GM23338 (cell line): ENCODE measurements around the gene PRCC. TPM values are rescaled to one million over a fixed set of nuclear protein-coding genes. Genes with fewer than 3 reads are reported as not detected.
A peak's percentile ranks its signal among the peaks of the same experiment; 100 is the strongest.

Experiments used
- ATAC-seq: fragments of 200-7000 bp; cut with Tn5 transposase; 3 replicates; pipeline ENCODE4 v1.9.1; 2020
- DNase-seq: peaks from one replicate; pipeline ENCODE4 v3.0.0-alpha.2; 2015; ENCODE audit warnings: low spot score
- H2AFZ ChIP-seq: fragments of 200-600 bp; sonication (generic); 2 replicates; pipeline ENCODE4 v1.8.0; 2016; ENCODE audit warnings: antibody characterized with exemption, mild to moderate bottlenecking, moderate library complexity
- H3F3A ChIP-seq: fragments of 200-600 bp; sonication (generic); replicated peaks from 2 replicates; pipeline ENCODE4 v1.8.0; 2017; ENCODE audit warnings: antibody characterized with exemption, mixed run types, low read depth
- H3K27ac ChIP-seq: fragments of 200-600 bp; sonication (generic); 2 replicates; pipeline ENCODE4 v1.6.1; 2016; ENCODE audit warnings: low read depth
- H3K27me3 ChIP-seq: fragments of 200-600 bp; sonication (generic); 2 replicates; pipeline ENCODE4 v1.8.0; 2016; ENCODE audit warnings: mild to moderate bottlenecking, mixed run types, moderate library complexity; ENCODE audit not compliant: insufficient read depth
- H3K36me3 ChIP-seq: fragments of 200-600 bp; sonication (generic); 2 replicates; pipeline ENCODE4 v1.8.0; 2016; ENCODE audit warnings: mild to moderate bottlenecking; ENCODE audit not compliant: insufficient read depth
- H3K4me1 ChIP-seq: fragments of 200-600 bp; sonication (generic); 2 replicates; pipeline ENCODE4 v1.8.0; 2016; ENCODE audit warnings: mild to moderate bottlenecking, moderate library complexity; ENCODE audit not compliant: insufficient read depth
- H3K4me2 ChIP-seq: fragments of 200-600 bp; sonication (generic); 2 replicates; pipeline ENCODE4 v1.7.1; 2017; ENCODE audit warnings: mixed run types
- H3K4me3 ChIP-seq: fragments of 200-600 bp; sonication (generic); 2 replicates; pipeline ENCODE4 v1.6.1; 2016; ENCODE audit warnings: mixed run types
- H3K79me2 ChIP-seq: fragments of 200-600 bp; sonication (generic); replicated peaks from 2 replicates; pipeline ENCODE4 v1.8.0; 2017; ENCODE audit warnings: mild to moderate bottlenecking; ENCODE audit not compliant: insufficient read depth
- H3K9me2 ChIP-seq: fragments of 200-600 bp; sonication (generic); 2 replicates; pipeline ENCODE4 v1.8.0; 2017; ENCODE audit not compliant: insufficient read depth
- H4K20me1 ChIP-seq: fragments of 200-600 bp; sonication (generic); replicated peaks from 2 replicates; pipeline ENCODE4 v1.8.0; 2017; ENCODE audit warnings: mild to moderate bottlenecking; ENCODE audit not compliant: insufficient read depth
- H3K27ac Mint-ChIP-seq: 2 replicates; pipeline ENCODE4 v1.8.0; 2020; ENCODE audit warnings: inconsistent platforms, mild to moderate bottlenecking, moderate library complexity, mixed read lengths
- H3K27me3 Mint-ChIP-seq: 3 replicates; pipeline ENCODE4 v1.8.0; 2022; ENCODE audit warnings: low read depth, mild to moderate bottlenecking, moderate library complexity, mixed read lengths, inconsistent platforms; ENCODE audit not compliant: insufficient read depth, poor library complexity
- H3K36me3 Mint-ChIP-seq: 3 replicates; pipeline ENCODE4 v1.8.0; 2021; ENCODE audit warnings: low read depth, mild to moderate bottlenecking, inconsistent platforms, moderate library complexity, mixed read lengths
- H3K4me1 Mint-ChIP-seq: 3 replicates; pipeline ENCODE4 v1.8.0; 2020; ENCODE audit warnings: mild to moderate bottlenecking, inconsistent platforms, mixed read lengths
- H3K4me3 Mint-ChIP-seq: 3 replicates; pipeline ENCODE4 v1.8.0; 2021; ENCODE audit warnings: moderate library complexity, mild to moderate bottlenecking, inconsistent platforms, mixed read lengths
- H3K9me3 Mint-ChIP-seq: 3 replicates; pipeline ENCODE4 v1.8.0; 2020; ENCODE audit warnings: moderate library complexity, mild to moderate bottlenecking, inconsistent platforms, mixed read lengths
- CREB1 ChIP-seq: fragments of 250-450 bp; sonication (Bioruptor Pico); IDR thresholded peaks from 2 replicates; pipeline ENCODE4 v1.5.0; 2020; ENCODE audit warnings: low read depth, mild to moderate bottlenecking, moderate library complexity
- EZH2phosphoT487 ChIP-seq: fragments of 200-600 bp; sonication (generic); IDR thresholded peaks from one replicate; pipeline ENCODE4 v1.8.1; 2018; ENCODE audit warnings: antibody characterized with exemption; ENCODE audit not compliant: unreplicated experiment
- JUNB ChIP-seq: IDR thresholded peaks from one replicate; pipeline ENCODE4 v1.6.1; 2016; ENCODE audit warnings: antibody characterized with exemption; ENCODE audit not compliant: unreplicated experiment
- NANOG ChIP-seq: IDR thresholded peaks from 2 replicates; pipeline ENCODE4 v1.6.1; 2016; ENCODE audit warnings: antibody characterized with exemption, borderline replicate concordance
- POLR2AphosphoS5 ChIP-seq: IDR thresholded peaks from 2 replicates; pipeline ENCODE4 v1.6.1; 2016; ENCODE audit warnings: antibody characterized with exemption, low read depth
- STAT1 ChIP-seq: IDR thresholded peaks from one replicate; pipeline ENCODE4 v1.6.1; 2016; ENCODE audit warnings: antibody characterized with exemption; ENCODE audit not compliant: unreplicated experiment
- polyA plus RNA-seq: library from polyadenylated mRNA; unstranded; fragments of >200 nt; fragmentation: Nextera tagmentation; extraction: Ambion mirVana; gene quantifications from 2 replicates; pipeline ENCODE4 v1.2.1, GENCODE V29; 2016
- total RNA-seq: library from RNA; depleted of rRNA; stranded (reverse); fragments of >200 nt; shearing (Covaris generic); gene quantifications from 2 replicates; pipeline ENCODE4 v1.2.3, GENCODE V29; 2014
- TF ChIP-seq, protein P1 (sequence below): fragments of 250-450 bp; sonication (Bioruptor Pico); IDR thresholded peaks from 2 replicates; pipeline ENCODE4 v1.5.0; 2020; ENCODE audit warnings: mild to moderate bottlenecking, moderate library complexity
- TF ChIP-seq, protein P2 (sequence below), 2 experiments: fragments of 200-600 bp in 1 of 2; sonication (generic) in 1 of 2; conservative IDR thresholded peaks; 2 replicates each; pipeline versions ENCODE4 v1.5.1 to v1.6.1; 2016 to 2017; ENCODE audit warnings: antibody characterized with exemption in 2 of 2, low read depth in 2 of 2, mild to moderate bottlenecking in 2 of 2, moderate library complexity in 1 of 2

The PRCC gene
- total and polyA plus RNA-seq, 2 experiments from 2014 or later, result 66.2 to 72.9 TPM

DNA sequence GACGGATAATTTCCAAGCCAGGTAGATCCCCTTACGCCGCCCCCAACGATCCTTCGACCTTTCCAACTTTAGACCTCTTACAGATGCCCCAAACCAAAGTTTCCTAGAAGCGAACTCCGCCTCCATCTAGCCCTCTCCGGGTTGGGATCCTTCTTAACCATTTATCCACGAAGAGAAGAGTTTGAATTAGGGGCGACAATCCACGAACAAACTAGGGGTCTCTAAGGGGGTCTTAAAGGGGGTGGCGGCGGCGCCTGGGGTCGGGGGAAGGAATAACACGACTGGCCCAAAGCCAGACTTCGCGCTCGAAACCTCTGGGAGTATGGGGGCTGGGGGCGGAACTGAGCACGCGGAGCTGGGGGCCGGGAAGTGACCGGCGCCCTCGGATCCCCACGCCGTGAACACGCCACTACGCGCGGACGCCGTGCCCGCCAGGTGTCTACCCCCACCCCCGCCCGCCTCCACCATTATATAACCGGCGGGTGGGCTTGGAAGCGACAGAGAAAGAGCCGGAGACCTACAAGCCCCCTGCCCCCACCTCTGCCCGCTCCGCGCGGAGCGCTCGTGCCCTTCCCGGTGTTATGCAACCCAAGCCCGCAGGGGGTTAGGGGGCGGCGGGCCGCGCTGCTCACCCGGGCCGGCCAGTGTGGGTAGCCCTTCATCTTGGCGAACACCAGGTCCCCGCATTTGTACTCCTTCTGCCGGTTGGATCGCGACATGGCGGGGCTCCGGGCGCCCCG lies 16.5 kb upstream of the PRCC start (continued):
- no peak for TF ChIP-seq EZH2phosphoT487
- TF ChIP-seq STAT1, result no peak
- TF ChIP-seq, protein P1, sequence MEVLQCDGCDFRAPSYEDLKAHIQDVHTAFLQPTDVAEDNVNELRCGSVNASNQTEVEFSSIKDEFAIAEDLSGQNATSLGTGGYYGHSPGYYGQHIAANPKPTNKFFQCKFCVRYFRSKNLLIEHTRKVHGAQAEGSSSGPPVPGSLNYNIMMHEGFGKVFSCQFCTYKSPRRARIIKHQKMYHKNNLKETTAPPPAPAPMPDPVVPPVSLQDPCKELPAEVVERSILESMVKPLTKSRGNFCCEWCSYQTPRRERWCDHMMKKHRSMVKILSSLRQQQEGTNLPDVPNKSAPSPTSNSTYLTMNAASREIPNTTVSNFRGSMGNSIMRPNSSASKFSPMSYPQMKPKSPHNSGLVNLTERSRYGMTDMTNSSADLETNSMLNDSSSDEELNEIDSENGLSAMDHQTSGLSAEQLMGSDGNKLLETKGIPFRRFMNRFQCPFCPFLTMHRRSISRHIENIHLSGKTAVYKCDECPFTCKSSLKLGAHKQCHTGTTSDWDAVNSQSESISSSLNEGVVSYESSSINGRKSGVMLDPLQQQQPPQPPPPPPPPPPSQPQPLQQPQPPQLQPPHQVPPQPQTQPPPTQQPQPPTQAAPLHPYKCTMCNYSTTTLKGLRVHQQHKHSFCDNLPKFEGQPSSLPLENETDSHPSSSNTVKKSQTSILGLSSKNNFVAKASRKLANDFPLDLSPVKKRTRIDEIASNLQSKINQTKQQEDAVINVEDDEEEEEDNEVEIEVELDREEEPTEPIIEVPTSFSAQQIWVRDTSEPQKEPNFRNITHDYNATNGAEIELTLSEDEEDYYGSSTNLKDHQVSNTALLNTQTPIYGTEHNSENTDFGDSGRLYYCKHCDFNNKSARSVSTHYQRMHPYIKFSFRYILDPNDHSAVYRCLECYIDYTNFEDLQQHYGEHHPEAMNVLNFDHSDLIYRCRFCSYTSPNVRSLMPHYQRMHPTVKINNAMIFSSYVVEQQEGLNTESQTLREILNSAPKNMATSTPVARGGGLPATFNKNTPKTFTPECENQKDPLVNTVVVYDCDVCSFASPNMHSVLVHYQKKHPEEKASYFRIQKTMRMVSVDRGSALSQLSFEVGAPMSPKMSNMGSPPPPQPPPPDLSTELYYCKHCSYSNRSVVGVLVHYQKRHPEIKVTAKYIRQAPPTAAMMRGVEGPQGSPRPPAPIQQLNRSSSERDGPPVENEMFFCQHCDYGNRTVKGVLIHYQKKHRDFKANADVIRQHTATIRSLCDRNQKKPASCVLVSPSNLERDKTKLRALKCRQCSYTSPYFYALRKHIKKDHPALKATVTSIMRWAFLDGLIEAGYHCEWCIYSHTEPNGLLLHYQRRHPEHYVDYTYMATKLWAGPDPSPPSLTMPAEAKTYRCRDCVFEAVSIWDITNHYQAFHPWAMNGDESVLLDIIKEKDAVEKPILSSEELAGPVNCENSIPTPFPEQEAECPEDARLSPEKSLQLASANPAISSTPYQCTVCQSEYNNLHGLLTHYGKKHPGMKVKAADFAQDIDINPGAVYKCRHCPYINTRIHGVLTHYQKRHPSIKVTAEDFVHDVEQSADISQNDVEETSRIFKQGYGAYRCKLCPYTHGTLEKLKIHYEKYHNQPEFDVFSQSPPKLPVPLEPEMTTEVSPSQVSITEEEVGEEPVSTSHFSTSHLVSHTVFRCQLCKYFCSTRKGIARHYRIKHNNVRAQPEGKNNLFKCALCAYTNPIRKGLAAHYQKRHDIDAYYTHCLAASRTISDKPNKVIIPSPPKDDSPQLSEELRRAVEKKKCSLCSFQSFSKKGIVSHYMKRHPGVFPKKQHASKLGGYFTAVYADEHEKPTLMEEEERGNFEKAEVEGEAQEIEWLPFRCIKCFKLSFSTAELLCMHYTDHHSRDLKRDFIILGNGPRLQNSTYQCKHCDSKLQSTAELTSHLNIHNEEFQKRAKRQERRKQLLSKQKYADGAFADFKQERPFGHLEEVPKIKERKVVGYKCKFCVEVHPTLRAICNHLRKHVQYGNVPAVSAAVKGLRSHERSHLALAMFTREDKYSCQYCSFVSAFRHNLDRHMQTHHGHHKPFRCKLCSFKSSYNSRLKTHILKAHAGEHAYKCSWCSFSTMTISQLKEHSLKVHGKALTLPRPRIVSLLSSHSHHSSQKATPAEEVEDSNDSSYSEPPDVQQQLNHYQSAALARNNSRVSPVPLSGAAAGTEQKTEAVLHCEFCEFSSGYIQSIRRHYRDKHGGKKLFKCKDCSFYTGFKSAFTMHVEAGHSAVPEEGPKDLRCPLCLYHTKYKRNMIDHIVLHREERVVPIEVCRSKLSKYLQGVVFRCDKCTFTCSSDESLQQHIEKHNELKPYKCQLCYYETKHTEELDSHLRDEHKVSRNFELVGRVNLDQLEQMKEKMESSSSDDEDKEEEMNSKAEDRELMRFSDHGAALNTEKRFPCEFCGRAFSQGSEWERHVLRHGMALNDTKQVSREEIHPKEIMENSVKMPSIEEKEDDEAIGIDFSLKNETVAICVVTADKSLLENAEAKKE (CRISPR knock-in tag), result no peak
- TF ChIP-seq NANOG, result no peak
- TF ChIP-seq CREB1 (CRISPR knock-in tag), result no peak
- TF ChIP-seq POLR2AphosphoS5, result no peak
- no peak for TF ChIP-seq JUNB

DNA sequence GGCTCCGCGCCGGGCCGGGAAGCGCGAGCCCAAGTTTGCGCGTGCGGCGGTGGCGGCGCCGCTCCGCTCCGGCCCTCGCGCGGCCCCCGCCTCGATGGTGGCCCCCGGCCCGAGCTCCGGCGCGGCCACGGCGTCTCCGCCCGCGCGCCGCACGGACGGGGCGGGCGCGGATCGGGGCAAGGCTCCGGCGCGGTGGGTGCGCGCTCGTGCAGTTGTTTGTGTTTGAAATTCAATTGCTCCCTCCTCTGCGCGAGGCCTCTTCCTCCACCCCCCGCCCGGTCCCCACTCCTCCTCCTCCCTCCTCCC lies 15.9 kb upstream of the PRCC start, which contains the start of gene HDGF:
TSS of gene HDGF (minus strand) at position 225 of the 306 bp plus-strand sequence. CDS start 246 bp downstream, outside the sequence.
- DNase-seq (no peak), ATAC-seq (no peak; the same call in 2 of the 3 replicates)
- Histone ChIP-seq H3K36me3 (no peaks in the 10 kb centered on the region), H3K4me2 (peak within 1 kb of the TSS; percentile 100), H4K20me1 (peaks cover 7% of the 10 kb centered on the region; the same call in 1 of the 2 replicates), H3K4me3 (peak within 1 kb of the TSS; percentile 99), H3F3A (peaks cover 32% of the 10 kb centered on the region), H2AFZ (peak within 1 kb of the TSS; percentile 89), H3K27me3 (no peaks in the 10 kb centered on the region), H3K79me2 (peaks cover 57% of the 10 kb centered on the region), H3K9me2 (no peaks in the 10 kb centered on the region), H3K4me1 (peaks cover 40% of the 10 kb centered on the region), H3K27ac (peak within 1 kb of the TSS; percentile 97)
- H3K27me3 Mint-ChIP-seq, result peaks cover 14% of the 10 kb centered on the region
- no peaks in the 10 kb centered on the region; the same call in 2 of the 3 replicates for H3K9me3 Mint-ChIP-seq
- peak within 1 kb of the TSS; percentile 89 for H3K4me3 Mint-ChIP-seq
- H3K27ac Mint-ChIP-seq, result peak within 1 kb of the TSS; percentile 97
- peaks cover 41% of the 10 kb centered on the region for H3K4me1 Mint-ChIP-seq
- peaks cover 21% of the 10 kb centered on the region for H3K36me3 Mint-ChIP-seq
- no peak for TF ChIP-seq CREB1 (CRISPR knock-in tag)
- TF ChIP-seq, protein P2, sequence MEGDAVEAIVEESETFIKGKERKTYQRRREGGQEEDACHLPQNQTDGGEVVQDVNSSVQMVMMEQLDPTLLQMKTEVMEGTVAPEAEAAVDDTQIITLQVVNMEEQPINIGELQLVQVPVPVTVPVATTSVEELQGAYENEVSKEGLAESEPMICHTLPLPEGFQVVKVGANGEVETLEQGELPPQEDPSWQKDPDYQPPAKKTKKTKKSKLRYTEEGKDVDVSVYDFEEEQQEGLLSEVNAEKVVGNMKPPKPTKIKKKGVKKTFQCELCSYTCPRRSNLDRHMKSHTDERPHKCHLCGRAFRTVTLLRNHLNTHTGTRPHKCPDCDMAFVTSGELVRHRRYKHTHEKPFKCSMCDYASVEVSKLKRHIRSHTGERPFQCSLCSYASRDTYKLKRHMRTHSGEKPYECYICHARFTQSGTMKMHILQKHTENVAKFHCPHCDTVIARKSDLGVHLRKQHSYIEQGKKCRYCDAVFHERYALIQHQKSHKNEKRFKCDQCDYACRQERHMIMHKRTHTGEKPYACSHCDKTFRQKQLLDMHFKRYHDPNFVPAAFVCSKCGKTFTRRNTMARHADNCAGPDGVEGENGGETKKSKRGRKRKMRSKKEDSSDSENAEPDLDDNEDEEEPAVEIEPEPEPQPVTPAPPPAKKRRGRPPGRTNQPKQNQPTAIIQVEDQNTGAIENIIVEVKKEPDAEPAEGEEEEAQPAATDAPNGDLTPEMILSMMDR (conservative IDR thresholded peaks at IDR 0.05; ENCODE audit: low read depth in 2 of 2), result no peak
